Measurements from ENCODE around the gene GTF2A2.

- no peak for TF ChIP-seq CTCF (IDR thresholded peaks at IDR 0.05)
- TF ChIP-seq ZFX (IDR thresholded peaks at IDR 0.05; ENCODE audit: borderline replicate concordance), result no peak
Measured at GRCh38 chr15:59687836-59688235, 30.5 kb upstream of the GTF2A2 start.
